Measurements from ENCODE around the gene C16orf78.
"Not testable (repeated sequence)": the region's sequence is repeated elsewhere in the genome, so short reads cannot be mapped to it uniquely, and the experiment has no call there.

C16orf78 gene

DNA sequence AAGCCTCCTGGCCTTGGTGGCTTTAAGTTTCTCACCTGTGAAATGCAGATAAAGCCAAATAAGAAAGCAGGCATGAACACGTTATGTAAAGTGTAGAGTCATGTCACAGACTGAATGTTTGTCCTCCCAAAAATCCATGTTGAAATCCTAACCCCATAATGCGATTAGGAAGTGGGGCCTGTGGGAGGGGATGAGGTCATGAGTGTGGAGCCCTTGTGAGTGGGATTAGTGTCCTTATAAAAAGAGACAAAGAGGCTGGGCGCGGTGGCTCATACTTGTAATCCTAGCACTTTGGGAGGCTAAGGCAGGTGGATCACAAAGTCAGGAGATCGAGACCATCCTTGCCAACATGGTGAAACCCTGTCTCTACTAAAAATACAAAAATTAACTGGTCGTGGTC, 19.5 kb upstream of the C16orf78 start:
- in situ Hi-C loops (cut with HindIII; ENCODE audit: low pct_ligation_motif_present, low sequenced_read_pairs), result no loop called here
- Histone ChIP-seq H3K4me3 (ENCODE audit: low read depth, low read length) (no peak overlapping the region), H3K27me3 (replicated peaks) (no peaks in the 10 kb centered on the region), H3K27ac (no peak overlapping the region), H3K36me3 (replicated peaks) (no peaks in the 10 kb centered on the region)
- no peak for DNase-seq
- TF ChIP-seq, protein P1, sequence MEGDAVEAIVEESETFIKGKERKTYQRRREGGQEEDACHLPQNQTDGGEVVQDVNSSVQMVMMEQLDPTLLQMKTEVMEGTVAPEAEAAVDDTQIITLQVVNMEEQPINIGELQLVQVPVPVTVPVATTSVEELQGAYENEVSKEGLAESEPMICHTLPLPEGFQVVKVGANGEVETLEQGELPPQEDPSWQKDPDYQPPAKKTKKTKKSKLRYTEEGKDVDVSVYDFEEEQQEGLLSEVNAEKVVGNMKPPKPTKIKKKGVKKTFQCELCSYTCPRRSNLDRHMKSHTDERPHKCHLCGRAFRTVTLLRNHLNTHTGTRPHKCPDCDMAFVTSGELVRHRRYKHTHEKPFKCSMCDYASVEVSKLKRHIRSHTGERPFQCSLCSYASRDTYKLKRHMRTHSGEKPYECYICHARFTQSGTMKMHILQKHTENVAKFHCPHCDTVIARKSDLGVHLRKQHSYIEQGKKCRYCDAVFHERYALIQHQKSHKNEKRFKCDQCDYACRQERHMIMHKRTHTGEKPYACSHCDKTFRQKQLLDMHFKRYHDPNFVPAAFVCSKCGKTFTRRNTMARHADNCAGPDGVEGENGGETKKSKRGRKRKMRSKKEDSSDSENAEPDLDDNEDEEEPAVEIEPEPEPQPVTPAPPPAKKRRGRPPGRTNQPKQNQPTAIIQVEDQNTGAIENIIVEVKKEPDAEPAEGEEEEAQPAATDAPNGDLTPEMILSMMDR (IDR thresholded peaks at IDR 0.05; ENCODE audit: low read depth, low read length, missing control alignments), result no peak

DNA sequence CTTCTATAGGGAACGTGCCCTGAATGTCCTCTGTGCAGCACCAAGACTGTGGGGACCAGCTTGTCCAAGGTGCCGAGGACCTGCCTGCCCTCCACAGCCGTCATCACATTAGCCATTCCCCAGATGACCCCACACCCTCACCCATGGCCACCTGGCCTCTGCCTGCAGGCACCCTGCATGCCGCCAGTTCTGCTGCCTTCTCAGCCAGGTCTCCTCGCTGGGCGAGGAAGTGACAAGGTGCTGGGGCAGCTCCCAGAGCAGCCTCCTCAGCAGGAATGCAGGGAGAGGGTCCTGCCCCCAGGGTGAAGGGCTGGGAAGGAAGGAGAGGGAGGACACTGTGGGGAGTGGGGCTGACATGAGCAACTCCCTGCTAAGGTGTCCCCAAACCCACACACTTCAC, 18.6 kb upstream of the C16orf78 start:
- DNase-seq, result no peak
- no peaks in the 10 kb centered on the region for H3K36me3 ChIP-seq (replicated peaks)
- no peak overlapping the region for H3K27ac ChIP-seq
- TF ChIP-seq, protein P1 (IDR thresholded peaks at IDR 0.05; ENCODE audit: low read depth, low read length, missing control alignments), result no peak
- H3K4me3 ChIP-seq (ENCODE audit: low read depth, low read length), result no peak overlapping the region
- H3K27me3 ChIP-seq (replicated peaks), result no peaks in the 10 kb centered on the region
- in situ Hi-C loops (cut with HindIII; ENCODE audit: low pct_ligation_motif_present, low sequenced_read_pairs), result no loop called here

DNA sequence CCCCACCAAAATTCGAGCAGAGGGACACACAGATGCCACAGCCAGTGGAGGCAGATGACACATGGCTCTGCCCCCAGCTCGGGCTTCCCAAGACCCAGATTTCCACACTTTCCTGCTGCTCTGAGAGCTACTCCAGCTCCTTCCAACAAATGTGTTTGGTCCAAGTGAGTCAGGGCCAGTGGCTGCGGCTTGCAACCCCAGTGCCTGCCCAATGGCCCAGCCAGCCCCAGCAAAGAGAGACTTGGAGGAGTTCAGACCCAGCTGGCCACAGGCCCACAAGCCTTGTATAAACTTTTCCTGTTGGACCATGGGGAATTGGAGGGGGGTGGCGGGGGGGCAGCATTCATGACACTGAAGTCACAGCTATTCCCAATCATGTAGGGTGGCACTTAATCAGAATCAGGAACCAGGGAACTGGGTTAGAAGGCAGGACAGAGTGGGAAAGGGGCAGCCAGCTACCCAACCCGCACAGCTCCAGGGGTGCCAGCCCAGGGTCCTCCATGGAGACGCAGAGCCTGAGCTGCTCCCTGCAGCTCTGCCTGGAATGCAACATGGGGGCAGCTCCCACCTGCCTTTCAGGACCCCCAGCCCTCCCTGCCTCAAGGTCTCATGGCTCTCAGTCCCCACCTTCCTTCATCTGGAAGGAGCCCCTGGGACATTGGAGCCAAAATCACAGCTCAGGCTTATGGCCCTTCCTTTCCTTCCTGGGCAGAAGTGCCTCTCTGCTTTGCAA, 17.5 kb upstream of the C16orf78 start:
- in situ Hi-C loops (cut with HindIII; ENCODE audit: low pct_ligation_motif_present, low sequenced_read_pairs), result no loop called here

DNA sequence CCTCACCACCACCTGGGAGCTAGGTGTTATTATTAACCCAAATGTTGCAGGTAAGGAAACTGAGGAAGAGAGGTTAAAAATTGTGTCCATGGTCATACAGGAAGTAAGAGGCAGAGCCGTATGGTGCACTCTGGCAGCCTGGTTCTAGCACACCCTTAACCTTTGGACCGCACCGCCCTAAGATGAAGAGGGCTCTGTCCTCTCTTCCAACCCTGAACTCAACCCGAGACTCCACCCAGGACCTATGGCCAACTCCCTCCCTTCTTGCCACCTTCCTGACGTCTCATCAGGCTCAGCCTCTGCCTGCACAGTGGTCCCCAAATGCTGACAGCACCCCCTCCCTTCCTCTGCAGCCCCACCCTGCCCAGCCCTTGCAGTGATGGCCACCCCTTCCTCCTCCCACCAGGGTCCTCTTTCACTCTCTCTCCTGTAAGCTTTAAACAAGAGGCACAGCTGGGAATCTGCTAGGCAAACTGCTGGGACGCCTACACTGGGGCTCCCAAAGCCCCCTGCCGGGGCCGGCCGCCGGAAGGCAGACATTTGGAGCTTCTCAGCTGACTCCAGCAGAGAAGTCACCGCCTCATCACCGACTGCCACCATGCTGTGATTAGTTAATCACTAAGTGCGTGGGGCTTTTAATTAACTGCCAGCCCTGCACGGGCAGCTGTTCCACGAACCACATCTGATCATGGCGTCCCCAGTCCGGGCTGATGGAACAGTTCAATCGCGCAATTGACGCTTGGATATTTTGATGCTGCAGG, 16.7 kb upstream of the C16orf78 start:
- DNase-seq, result no peak
- Histone ChIP-seq H3K27me3 (replicated peaks) (no peaks in the 10 kb centered on the region), H3K27ac (no peak overlapping the region), H3K4me3 (ENCODE audit: low read depth, low read length) (no peak overlapping the region), H3K36me3 (replicated peaks) (no peaks in the 10 kb centered on the region)
- TF ChIP-seq, protein P1 (IDR thresholded peaks at IDR 0.05; ENCODE audit: low read depth, low read length, missing control alignments), result no peak
- in situ Hi-C loops (cut with HindIII; ENCODE audit: low pct_ligation_motif_present, low sequenced_read_pairs), result no loop called here

More for the DNA sequence above, 17.5 kb upstream of the C16orf78 start:
- TF ChIP-seq, protein P1 (IDR thresholded peaks at IDR 0.05; ENCODE audit: low read depth, low read length, missing control alignments), result no peak
- Histone ChIP-seq H3K36me3 (replicated peaks) (no peaks in the 10 kb centered on the region), H3K27ac (no peak overlapping the region), H3K27me3 (replicated peaks) (no peaks in the 10 kb centered on the region), H3K4me3 (ENCODE audit: low read depth, low read length) (no peak overlapping the region)
- DNase-seq, result no peak

DNA sequence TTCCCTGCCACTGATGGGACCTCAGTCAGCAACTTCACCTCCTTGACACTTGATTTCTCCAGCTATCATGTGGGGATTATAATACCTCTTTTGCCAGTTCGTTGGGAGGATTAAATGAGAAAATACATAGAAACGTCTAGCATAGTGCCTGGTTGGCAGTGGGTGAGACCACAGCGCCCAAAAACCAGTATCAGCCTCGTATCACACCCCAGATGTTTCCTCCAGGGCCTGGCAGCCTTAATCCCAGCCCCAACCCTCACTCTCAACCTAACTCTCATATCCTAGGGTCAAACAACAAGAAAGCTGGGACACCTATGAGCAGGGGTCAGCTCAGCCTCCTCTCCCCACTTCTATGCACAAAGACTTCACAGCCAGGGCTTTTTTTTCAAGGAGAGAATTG, 14.0 kb upstream of the C16orf78 start:
- in situ Hi-C loops (cut with HindIII; ENCODE audit: low pct_ligation_motif_present, low sequenced_read_pairs), result no loop called here
- no peak overlapping the region for H3K27ac ChIP-seq
- no peaks in the 10 kb centered on the region for H3K27me3 ChIP-seq (replicated peaks)
- H3K4me3 ChIP-seq (ENCODE audit: low read depth, low read length), result no peak overlapping the region
- no peaks in the 10 kb centered on the region for H3K36me3 ChIP-seq (replicated peaks)
- DNase-seq, result no peak
- TF ChIP-seq, protein P1 (IDR thresholded peaks at IDR 0.05; ENCODE audit: low read depth, low read length, missing control alignments), result no peak

DNA sequence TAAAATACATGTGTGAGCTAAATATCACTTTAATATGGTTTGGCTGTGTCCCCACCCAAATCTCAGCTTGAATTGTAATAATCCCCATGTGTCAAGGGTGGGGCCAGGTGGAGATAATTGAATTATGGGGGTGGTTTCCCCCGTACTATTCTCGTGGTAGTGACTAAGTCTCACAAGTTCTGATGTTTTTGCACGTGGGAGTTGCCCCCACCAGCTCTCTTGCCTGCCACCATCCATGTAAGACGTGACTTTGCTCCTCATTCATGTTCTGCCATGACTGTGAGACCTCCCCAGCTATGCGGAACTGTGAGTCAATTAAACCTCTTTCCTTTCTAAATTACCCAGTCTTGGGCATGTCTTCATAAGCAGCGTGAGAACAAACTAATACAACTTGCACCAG, 11.9 kb upstream of the C16orf78 start:
- H3K27me3 ChIP-seq (replicated peaks); in situ Hi-C loops (cut with HindIII; ENCODE audit: low pct_ligation_motif_present, low sequenced_read_pairs); H3K36me3 ChIP-seq (replicated peaks); DNase-seq; H3K4me3 ChIP-seq (ENCODE audit: low read depth, low read length); H3K27ac ChIP-seq: not testable (repeated sequence)

Data from brain microvascular endothelial cell (primary cell).